ENCODE data around the gene SLC26A6.

The SLC26A6 gene

DNA sequence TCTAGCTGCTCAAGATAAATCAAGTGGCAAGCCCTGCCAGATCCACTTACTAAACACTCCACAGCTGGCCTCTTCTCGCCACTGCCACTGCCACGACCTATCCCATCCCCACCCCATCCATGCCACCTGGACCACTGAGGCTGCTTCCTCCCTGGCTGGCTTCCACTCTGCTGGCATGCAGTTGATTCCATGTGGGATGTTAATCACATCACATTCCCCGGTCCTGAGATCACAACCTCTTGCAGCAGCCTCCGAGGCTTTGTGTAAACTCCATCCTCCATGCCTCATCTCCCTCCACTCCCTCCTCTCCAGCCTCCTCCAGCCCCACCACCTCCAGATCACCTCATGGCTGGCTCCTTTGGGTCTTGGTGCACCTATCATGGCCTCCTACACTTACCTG is 42.8 kb upstream of the SLC26A6 start:
- no peak for DNase-seq (ENCODE audit: low read depth, low spot score)
- no peaks in the 10 kb centered on the region for H3K27me3 ChIP-seq (ENCODE audit: control insufficient read depth, insufficient read depth, low read length)
- H3K36me3 ChIP-seq (ENCODE audit: control insufficient read depth, insufficient read depth, low read length): peaks cover 50% of the 10 kb centered on the region
- WGBS (ENCODE audit: insufficient coverage, insufficient read length): no CpG with 5 or more reads among the region's 4 CpGs
- H3K27ac ChIP-seq (ENCODE audit: low read length): no peak overlapping the region
- no peaks in the 10 kb centered on the region for H3K9me3 ChIP-seq (ENCODE audit: control insufficient read depth, insufficient read depth, low read length)
- H3K4me1 ChIP-seq (ENCODE audit: control insufficient read depth, insufficient read depth, low read length): no peaks in the 10 kb centered on the region
- H3K4me3 ChIP-seq (ENCODE audit: low read length): no peak overlapping the region

DNA sequence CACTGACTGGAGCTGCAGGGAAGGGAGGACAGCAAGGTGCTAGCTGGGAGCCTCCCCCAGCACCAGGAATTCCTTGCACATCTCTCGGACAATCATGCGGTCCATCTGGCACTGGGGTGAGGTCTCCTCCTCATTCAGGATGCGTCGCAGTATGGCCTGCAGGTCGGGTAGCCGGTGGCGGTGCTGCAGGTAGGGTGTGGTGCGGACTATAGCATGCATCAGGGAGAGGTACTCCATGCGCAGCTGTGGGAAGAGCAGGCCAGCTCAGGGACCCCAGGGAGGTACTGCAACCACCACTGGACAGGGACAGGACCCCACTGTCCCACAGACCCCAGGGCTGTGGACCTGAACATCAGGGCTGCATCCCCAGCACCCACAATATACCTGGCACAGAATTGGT is 39.2 kb upstream of the SLC26A6 start:
- peaks cover 32% of the 10 kb centered on the region for H3K36me3 ChIP-seq (ENCODE audit: control insufficient read depth, insufficient read depth, low read length)
- WGBS (ENCODE audit: insufficient coverage, insufficient read length): no CpG with 5 or more reads among the region's 9 CpGs
- no peak for DNase-seq (ENCODE audit: low read depth, low spot score)
- H3K27ac ChIP-seq (ENCODE audit: low read length): no peak overlapping the region
- no peaks in the 10 kb centered on the region for H3K4me1 ChIP-seq (ENCODE audit: control insufficient read depth, insufficient read depth, low read length)
- H3K27me3 ChIP-seq (ENCODE audit: control insufficient read depth, insufficient read depth, low read length): no peaks in the 10 kb centered on the region
- H3K9me3 ChIP-seq (ENCODE audit: control insufficient read depth, insufficient read depth, low read length): no peaks in the 10 kb centered on the region
- no peak overlapping the region for H3K4me3 ChIP-seq (ENCODE audit: low read length)

DNA sequence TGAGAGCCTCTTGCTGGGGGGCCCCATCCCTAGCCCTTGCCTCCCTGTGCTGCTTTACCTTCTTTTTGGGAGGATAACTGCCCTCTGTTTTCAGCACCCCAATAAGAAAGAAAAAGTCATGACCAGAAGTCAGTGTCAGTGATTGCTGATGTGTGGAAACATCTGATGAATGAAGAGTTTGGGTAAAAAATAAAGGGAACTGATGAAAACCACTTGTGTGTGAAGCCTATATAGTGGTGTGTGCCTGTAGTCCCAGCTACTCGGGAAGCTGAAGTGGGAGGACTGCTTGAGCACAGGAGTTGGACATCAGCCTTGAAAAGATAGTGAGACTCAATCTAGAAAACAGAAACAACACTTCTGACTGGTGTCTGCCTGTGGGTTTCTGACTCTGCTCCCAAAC is 37.3 kb upstream of the SLC26A6 start:
- Histone ChIP-seq H3K27ac (ENCODE audit: low read length) (no peak overlapping the region), H3K9me3 (ENCODE audit: control insufficient read depth, insufficient read depth, low read length) (no peaks in the 10 kb centered on the region), H3K36me3 (ENCODE audit: control insufficient read depth, insufficient read depth, low read length) (peaks cover 20% of the 10 kb centered on the region), H3K27me3 (ENCODE audit: control insufficient read depth, insufficient read depth, low read length) (no peaks in the 10 kb centered on the region), H3K4me3 (ENCODE audit: low read length) (no peak overlapping the region), H3K4me1 (ENCODE audit: control insufficient read depth, insufficient read depth, low read length) (no peaks in the 10 kb centered on the region)
- WGBS (ENCODE audit: insufficient coverage, insufficient read length): no CpG with 5 or more reads among the region's 1 CpG
- no peak for DNase-seq (ENCODE audit: low read depth, low spot score)

DNA sequence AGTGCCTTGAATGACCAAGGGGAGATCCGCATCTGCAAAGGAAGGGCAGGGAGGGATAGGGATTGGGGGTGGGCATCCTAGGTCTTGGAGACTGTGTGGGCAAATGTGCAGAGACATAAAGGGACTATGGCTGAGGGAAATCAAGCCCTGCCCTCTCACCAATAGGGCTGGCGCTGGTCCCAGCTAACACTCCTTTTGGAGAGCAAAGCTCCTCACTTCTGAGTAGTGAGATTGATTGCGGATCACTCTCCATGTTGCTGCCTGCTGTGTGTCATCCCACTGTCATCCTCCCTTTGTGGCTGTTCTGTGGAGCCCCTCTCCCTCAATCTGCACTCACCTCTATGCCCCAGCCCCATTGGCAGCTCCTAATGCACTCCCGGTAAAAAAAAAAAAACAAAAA is 29.7 kb upstream of the SLC26A6 start:
- no peak overlapping the region for H3K4me3 ChIP-seq (ENCODE audit: low read length)
- H3K27me3 ChIP-seq (ENCODE audit: control insufficient read depth, insufficient read depth, low read length): no peaks in the 10 kb centered on the region
- H3K9me3 ChIP-seq (ENCODE audit: control insufficient read depth, insufficient read depth, low read length): no peaks in the 10 kb centered on the region
- no CpG with 5 or more reads among the region's 4 CpGs for WGBS (ENCODE audit: insufficient coverage, insufficient read length)
- no peaks in the 10 kb centered on the region; the same call in 1 of the 2 replicates for H3K36me3 ChIP-seq (ENCODE audit: control insufficient read depth, insufficient read depth, low read length)
- no peak overlapping the region for H3K27ac ChIP-seq (ENCODE audit: low read length)
- H3K4me1 ChIP-seq (ENCODE audit: control insufficient read depth, insufficient read depth, low read length): 0 out of 2 replicates have a peak, but pooled peaks cover 2% of the 10 kb centered on the region
- DNase-seq (ENCODE audit: low read depth, low spot score): no peak

DNA sequence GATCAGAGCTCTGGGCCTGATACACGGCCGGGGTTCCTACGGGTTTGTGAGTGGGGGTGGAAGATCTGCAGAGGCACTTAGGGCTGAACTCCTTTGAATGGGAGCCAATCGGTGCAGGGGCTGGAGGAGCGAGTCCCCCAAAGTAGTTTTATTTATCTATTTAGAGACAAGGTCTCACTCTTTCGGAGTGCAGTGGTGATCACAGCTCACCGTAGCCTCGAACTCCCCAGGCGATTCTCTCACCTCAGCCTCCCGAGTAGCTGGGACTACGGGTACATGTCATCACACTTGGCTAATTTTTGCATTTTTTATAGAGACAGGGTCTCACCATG is 29.0 kb upstream of the SLC26A6 start:
- no peaks in the 10 kb centered on the region for H3K27me3 ChIP-seq (ENCODE audit: control insufficient read depth, insufficient read depth, low read length)
- H3K9me3 ChIP-seq (ENCODE audit: control insufficient read depth, insufficient read depth, low read length): no peaks in the 10 kb centered on the region
- H3K4me3 ChIP-seq (ENCODE audit: low read length): no peak overlapping the region
- H3K36me3 ChIP-seq (ENCODE audit: control insufficient read depth, insufficient read depth, low read length): no peaks in the 10 kb centered on the region; the same call in 1 of the 2 replicates
- no peak for DNase-seq (ENCODE audit: low read depth, low spot score)
- 0 out of 2 replicates have a peak, but pooled peaks cover 2% of the 10 kb centered on the region for H3K4me1 ChIP-seq (ENCODE audit: control insufficient read depth, insufficient read depth, low read length)
- no CpG with 5 or more reads among the region's 11 CpGs for WGBS (ENCODE audit: insufficient coverage, insufficient read length)
- no peak overlapping the region for H3K27ac ChIP-seq (ENCODE audit: low read length)

DNA sequence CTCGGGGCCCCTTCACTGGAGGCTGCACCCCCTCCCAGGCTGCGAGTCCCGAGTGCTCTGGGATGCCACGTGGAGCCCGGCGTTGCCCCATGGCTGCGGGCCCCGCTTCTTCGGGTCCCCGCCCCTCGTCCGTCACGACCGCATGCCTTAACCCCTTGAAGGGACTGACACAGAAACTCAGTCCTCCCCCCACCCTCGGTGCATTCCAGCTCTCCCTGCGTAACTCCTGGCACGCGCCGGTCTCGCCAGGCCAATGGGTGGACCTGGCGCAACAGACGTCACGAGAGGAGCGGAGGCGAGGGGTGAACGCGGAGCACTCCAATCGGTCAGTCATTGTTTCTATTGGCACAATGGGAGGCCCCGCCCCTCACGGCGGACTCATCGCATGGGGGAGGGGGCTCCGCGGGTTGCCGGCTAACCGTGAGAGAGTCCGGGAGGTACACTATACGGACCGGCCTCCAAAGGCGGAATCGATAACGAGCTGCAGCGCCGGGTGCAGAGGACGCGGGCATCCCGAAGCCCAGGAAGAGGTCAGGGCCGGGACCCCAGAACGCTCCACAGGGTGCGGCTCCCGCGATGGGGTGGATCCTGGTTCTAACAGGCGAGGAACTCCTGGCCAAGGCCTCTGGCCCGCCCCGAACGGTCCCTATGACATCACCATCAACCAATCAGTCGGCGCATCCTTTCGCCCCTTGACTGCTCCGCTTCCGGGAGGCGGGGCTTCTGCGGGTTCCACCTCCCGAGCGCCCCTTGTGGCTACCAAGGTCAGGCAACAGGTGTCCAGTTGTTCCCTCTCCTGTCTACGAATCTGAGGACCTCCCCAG is 28.4 kb upstream of the SLC26A6 start:
- peak overlapping the region; percentile 48; the same call in 1 of the 2 replicates for H3K4me3 ChIP-seq (ENCODE audit: low read length)
- no peaks in the 10 kb centered on the region for H3K27me3 ChIP-seq (ENCODE audit: control insufficient read depth, insufficient read depth, low read length)
- no peaks in the 10 kb centered on the region for H3K9me3 ChIP-seq (ENCODE audit: control insufficient read depth, insufficient read depth, low read length)
- 0 out of 2 replicates have a peak, but pooled peaks cover 2% of the 10 kb centered on the region for H3K4me1 ChIP-seq (ENCODE audit: control insufficient read depth, insufficient read depth, low read length)
- H3K36me3 ChIP-seq (ENCODE audit: control insufficient read depth, insufficient read depth, low read length): no peaks in the 10 kb centered on the region; the same call in 1 of the 2 replicates
- DNase-seq (ENCODE audit: low read depth, low spot score): peak; percentile 98
- no CpG with 5 or more reads among the region's 66 CpGs for WGBS (ENCODE audit: insufficient coverage, insufficient read length)
- H3K27ac ChIP-seq (ENCODE audit: low read length): no peak overlapping the region

DNA sequence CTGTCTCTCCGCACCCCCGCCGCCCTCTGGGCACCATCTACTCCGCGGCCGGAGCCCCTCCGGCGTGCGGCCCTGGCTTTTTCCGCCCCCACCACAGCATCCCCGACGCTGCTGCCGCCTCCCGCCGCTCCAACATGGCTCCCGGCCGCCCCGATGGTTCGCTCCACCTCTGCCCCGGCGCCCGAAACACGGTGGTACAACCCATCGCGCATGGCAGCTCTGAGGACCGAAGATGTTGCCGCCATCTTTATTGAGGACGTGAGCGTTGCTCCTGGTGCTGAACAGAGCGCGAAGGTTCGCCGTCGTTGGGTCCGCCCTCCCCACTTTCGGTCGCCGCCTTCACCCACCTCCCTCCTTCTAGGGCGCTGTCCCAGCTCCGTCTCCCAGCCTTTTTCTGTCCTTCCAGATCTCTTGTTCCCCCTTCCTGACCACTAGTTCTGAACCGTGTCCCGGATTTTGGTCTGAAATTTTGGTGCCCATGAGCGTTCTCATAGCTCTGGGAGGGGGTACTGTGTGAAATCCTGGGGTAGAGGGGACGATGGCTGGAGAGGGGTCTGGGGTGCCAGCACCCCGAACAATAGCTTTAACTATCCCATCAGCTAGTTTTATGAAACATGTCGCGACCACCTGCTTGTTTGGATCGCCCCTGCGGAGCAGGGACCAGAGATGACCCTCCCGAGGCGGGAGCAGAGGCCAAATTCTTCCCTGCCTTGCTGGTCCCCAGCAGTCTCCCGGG is 27.7 kb upstream of the SLC26A6 start, which contains the start of gene CELSR3:
CELSR3 (minus strand) TSS at position 134 of the 736 bp plus-strand sequence. CDS start 252 bp downstream, outside the sequence.
- WGBS (ENCODE audit: insufficient coverage, insufficient read length): no CpG with 5 or more reads among the region's 52 CpGs
- no peaks in the 10 kb centered on the region; the same call in 1 of the 2 replicates for H3K36me3 ChIP-seq (ENCODE audit: control insufficient read depth, insufficient read depth, low read length)
- H3K27me3 ChIP-seq (ENCODE audit: control insufficient read depth, insufficient read depth, low read length): no peaks in the 10 kb centered on the region
- H3K27ac ChIP-seq (ENCODE audit: low read length): no peak within 1 kb of the TSS
- H3K9me3 ChIP-seq (ENCODE audit: control insufficient read depth, insufficient read depth, low read length): no peaks in the 10 kb centered on the region
- peak within 1 kb of the TSS; percentile 48; the same call in 1 of the 2 replicates for H3K4me3 ChIP-seq (ENCODE audit: low read length)
- 0 out of 2 replicates have a peak, but pooled peaks cover 2% of the 10 kb centered on the region for H3K4me1 ChIP-seq (ENCODE audit: control insufficient read depth, insufficient read depth, low read length)
- DNase-seq (ENCODE audit: low read depth, low spot score): no peak

DNA sequence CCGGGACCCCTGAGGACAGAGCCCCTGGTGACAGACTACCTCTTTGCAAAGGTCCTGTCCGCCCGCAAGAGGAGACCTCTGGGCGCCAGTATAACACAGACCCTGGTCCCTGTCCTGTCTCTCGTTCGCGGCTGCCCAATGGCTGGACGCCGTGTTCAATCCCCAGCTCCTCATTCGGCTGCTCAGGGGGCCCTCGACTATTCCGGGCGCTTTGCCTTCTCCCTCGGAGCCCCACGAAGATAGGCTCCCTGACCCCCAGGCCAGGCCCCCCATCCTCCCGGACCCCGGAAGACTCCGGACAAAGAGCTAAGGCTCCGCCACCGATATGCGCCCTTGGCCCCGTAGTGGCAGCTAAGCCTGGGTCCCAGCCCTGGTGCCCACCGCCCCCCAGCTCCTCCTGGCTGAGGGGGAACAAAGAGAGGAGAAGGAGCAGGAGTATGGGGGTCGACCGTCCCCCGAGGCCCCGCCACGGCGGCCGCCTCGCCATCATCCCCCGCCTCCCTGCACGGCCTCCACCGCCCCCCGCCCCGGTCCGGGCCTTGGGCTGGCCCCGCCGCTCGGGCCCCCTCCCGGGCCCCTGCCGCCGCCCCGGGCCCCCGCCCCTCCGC is 27.0 kb upstream of the SLC26A6 start:
- peak overlapping the region; percentile 48; the same call in 1 of the 2 replicates for H3K4me3 ChIP-seq (ENCODE audit: low read length)
- 0 out of 2 replicates have a peak, but pooled peaks cover 2% of the 10 kb centered on the region for H3K4me1 ChIP-seq (ENCODE audit: control insufficient read depth, insufficient read depth, low read length)
- H3K27ac ChIP-seq (ENCODE audit: low read length): no peak overlapping the region
- H3K36me3 ChIP-seq (ENCODE audit: control insufficient read depth, insufficient read depth, low read length): no peaks in the 10 kb centered on the region; the same call in 1 of the 2 replicates
- DNase-seq (ENCODE audit: low read depth, low spot score): no peak
- H3K27me3 ChIP-seq (ENCODE audit: control insufficient read depth, insufficient read depth, low read length): no peaks in the 10 kb centered on the region
- no peaks in the 10 kb centered on the region for H3K9me3 ChIP-seq (ENCODE audit: control insufficient read depth, insufficient read depth, low read length)
- WGBS (ENCODE audit: insufficient coverage, insufficient read length): no CpG with 5 or more reads among the region's 46 CpGs

DNA sequence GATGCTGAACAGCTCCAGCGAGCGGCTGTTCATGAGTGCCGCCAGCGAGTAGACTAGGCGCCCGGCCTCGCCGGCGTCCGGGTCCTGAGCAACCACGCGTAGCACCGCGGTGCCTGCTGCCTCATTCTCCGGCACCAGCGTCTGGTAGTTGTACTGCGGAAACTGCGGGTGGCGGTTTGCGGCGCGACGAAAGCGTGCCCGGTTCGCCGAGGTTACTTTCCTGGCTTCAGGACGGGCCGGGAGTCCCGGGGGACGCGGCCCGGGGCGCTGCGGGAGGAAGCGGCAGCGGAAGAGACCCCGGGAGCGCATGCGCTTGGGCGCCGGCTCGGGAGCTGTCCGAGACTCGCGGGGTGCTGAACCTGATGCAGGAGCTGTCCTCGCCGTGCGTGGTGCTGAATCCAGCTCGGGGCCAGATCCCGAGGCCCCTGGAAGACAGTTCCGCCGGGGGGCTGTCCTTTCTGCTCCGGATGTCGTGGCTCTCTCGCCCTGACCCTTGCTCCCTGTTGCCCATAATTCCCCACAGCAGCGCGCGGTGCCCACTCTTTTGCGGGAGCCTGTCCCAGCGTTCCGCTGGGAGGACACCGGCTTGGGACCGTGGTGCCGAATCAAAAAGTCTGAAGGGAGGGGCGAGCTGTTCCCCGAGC is 26.4 kb upstream of the SLC26A6 start:
- H3K36me3 ChIP-seq (ENCODE audit: control insufficient read depth, insufficient read depth, low read length): no peaks in the 10 kb centered on the region; the same call in 1 of the 2 replicates
- no peaks in the 10 kb centered on the region for H3K9me3 ChIP-seq (ENCODE audit: control insufficient read depth, insufficient read depth, low read length)
- H3K4me3 ChIP-seq (ENCODE audit: low read length): peak overlapping the region; percentile 48; the same call in 1 of the 2 replicates
- H3K27me3 ChIP-seq (ENCODE audit: control insufficient read depth, insufficient read depth, low read length): no peaks in the 10 kb centered on the region
- no CpG with 5 or more reads among the region's 67 CpGs for WGBS (ENCODE audit: insufficient coverage, insufficient read length)
- H3K4me1 ChIP-seq (ENCODE audit: control insufficient read depth, insufficient read depth, low read length): peaks cover 6% of the 10 kb centered on the region
- DNase-seq (ENCODE audit: low read depth, low spot score): no peak
- no peak overlapping the region for H3K27ac ChIP-seq (ENCODE audit: low read length)

Measured in iPS DF 6.9 (cell line).